ENCODE measurements around the gene CCDC9B.

The CCDC9B gene

GRCh38 chr15:40328751-40329150, 12.0 kb downstream of the CCDC9B start:
- TF ChIP-seq, protein P1, sequence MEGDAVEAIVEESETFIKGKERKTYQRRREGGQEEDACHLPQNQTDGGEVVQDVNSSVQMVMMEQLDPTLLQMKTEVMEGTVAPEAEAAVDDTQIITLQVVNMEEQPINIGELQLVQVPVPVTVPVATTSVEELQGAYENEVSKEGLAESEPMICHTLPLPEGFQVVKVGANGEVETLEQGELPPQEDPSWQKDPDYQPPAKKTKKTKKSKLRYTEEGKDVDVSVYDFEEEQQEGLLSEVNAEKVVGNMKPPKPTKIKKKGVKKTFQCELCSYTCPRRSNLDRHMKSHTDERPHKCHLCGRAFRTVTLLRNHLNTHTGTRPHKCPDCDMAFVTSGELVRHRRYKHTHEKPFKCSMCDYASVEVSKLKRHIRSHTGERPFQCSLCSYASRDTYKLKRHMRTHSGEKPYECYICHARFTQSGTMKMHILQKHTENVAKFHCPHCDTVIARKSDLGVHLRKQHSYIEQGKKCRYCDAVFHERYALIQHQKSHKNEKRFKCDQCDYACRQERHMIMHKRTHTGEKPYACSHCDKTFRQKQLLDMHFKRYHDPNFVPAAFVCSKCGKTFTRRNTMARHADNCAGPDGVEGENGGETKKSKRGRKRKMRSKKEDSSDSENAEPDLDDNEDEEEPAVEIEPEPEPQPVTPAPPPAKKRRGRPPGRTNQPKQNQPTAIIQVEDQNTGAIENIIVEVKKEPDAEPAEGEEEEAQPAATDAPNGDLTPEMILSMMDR (IDR thresholded peaks at IDR 0.05) = no peak

DNA sequence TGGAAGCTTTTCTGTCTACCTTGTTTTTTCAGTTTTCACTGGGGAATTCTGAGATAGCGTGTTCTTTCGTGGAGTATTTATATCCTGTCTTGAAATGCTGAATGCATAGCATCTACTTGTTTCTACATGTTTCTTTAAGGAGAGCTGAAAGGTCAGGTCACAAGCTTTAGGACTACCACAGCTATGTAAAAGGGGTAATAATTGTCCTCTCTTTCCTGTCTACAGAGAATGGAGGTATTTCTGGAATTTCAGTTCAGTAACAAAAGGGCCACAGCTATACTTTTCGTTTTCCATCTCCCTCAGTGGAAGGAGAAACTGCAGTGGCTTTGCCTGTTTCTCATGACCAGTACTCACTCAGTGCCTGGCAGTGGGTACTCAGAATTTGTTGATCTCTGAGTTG, 12.6 kb downstream of the CCDC9B start:
- TF ChIP-seq, protein P1 (IDR thresholded peaks at IDR 0.05) = no peak

GRCh38 chr15:40327457-40327856, 13.3 kb downstream of the CCDC9B start:
- TF ChIP-seq, protein P1 (IDR thresholded peaks at IDR 0.05) = no peak

DNA sequence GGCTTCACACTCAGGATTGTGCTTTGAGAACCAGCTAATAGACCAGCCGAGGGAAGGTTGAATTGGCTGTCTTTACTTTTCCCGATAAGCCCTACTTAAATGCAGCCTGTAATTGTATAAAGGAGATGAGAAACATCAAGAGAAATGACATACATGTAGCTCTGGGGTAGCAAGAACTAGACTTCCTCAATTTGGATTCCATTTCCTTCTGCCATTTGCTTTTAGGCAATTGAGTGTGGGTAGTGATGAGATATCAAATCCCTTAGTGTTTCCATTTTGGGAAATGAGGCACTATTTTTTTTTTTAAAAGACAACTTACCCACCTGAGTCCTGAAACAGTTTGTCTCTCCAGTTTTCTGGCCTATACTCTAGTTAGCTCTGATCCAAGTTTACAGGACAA, 15.0 kb downstream of the CCDC9B start:
- TF ChIP-seq, protein P1 (IDR thresholded peaks at IDR 0.05) = no peak

- TF ChIP-seq, protein P1 (IDR thresholded peaks at IDR 0.05) = no peak
These were observed 15.6 kb downstream of the CCDC9B start for GRCh38 chr15:40325188-40325587.

DNA sequence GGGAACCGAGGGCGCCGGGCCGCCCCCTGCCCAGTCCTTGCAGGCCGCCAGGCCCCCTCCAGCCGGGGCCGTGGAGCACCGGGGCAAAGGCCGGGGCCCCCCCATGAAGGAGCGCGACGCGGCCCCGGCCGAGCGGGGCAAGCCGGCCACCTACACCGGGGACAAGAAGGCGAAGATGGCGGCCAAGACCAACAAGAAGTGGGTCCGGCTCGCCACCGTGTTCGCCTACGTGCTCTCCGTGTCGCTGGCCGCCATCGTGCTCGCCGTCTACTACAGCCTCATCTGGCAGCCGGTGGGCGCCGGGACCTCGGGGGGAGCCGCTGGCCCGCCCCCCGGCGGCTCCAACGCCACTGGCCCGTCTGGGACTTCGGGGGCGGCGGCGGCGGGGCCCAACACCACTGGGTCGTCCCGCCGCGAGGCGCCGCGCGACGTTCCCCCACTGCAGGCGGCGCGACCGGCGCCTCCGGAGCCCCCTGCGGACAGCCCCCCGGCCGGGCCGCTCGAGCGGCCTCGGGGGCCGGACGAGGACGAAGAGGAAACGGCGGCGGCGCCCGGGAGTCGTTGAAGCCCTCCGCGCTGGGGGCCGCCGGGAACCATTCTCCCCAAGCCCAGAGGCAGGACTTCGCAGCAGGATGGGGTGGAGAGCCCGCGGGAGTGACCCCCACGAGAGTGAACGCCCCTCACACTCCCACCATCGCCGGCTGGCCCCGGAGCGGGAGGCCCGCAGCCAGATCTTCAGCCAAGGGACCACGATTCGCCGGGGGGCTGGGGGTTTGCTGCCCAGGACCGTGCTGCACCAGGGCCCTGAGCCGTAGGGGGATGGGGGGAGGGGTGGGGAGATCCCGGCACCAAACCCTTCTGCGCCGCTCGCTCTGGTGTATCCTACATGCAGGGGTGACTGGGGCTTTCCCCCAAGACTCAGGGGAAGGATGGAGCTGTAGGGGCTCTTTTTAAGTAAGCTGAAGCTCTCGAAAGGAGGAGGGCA, 16.5 kb downstream of the CCDC9B start:
- TF ChIP-seq, protein P1 (IDR thresholded peaks at IDR 0.05) = no peak

DNA sequence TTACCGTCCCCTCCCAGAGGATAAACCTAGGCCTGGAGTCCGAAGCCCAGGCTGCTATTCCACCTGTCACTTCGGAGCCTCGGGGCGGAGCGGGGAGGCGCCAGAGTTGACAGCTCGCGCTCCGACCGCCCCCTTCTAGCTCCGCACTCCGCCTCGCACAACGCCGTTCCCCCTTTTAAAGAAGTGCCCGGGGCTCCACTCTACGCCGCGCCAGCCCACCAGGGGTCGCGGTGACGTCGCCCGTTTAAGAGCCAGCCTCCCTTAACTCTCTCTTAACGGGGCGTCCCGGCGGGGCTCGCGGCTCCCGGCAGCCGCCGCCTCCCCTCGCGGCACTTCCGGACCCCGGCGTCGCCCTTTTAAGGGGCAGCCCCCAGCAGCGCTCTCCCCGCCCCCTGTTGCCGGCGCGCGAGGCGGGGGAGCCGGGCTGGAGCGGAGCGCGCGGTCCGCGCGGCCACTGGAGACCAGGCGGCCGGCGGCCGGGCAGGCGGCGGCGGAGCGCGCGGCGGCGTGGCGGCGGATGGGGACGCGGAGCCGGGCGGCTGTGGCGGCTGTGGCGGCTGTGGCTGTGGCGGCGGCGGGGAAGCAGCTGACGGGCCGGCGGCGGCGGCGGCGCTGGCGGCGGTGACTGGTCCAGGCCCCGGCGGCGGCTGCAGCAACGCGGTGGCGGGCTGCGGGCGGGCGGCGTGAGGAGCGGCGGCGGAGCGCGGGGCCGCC, 17.3 kb downstream of the CCDC9B start, which contains the start of gene INAFM2:
TSS of gene INAFM2 (plus strand) at position 454 of the 714 bp plus-strand sequence. CDS start 364 bp downstream, outside the sequence.
- TF ChIP-seq, protein P1 (IDR thresholded peaks at IDR 0.05) = peak; percentile 15; the same call in 1 of the 2 replicates

Data from LNCAP (cell line).